ENCODE data around the gene RPL7A. TPM values are rescaled to one million over a fixed set of nuclear protein-coding genes. Genes with fewer than 3 reads are reported as not detected.

The RPL7A gene
- total RNA-seq, 1 experiment from 2014 or later: 2,747 TPM

DNA sequence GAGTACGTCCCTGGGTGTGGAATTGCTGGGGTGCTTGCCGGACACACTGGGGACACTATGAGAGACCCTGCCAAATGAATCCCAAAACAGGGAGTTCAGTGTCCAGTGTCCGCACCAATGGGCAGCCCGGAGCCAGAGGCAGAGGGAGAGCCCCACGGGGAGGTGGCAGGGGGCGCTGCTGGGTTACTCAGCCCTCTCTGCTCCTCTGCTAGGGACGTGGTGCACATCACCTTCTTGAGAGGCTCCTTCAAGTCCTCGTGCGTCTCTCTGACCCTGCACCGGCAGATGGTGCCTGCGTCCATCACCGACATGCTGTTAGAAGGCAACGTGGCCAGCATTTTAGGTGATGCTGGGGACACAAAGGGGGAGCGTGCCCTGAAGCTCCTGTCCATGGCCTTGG lies 48.9 kb downstream of the RPL7A start:
- H3K27ac Mint-ChIP-seq: no peak overlapping the region
- no peaks in the 10 kb centered on the region for H3K4me1 Mint-ChIP-seq
- POLR2A ChIA-PET: no interaction called here
- H3K4me3 Mint-ChIP-seq: no peak overlapping the region
- DNase-seq (ENCODE audit: low spot score) (peak; percentile 82), ATAC-seq (peak; percentile 90)
- no peaks in the 10 kb centered on the region for H3K36me3 Mint-ChIP-seq
- CTCF ChIA-PET: interaction anchor here (0.5 to 3.6 kb wide), 5 partner anchors 11 to 268 kb away, joined by 3 to 13 read pairs (median 5); partner anchors contain the start of genes ADAMTS13 and REXO4
- H3K9me3 Mint-ChIP-seq: no peaks in the 10 kb centered on the region
- H3K27me3 Mint-ChIP-seq (ENCODE audit: low read depth): peaks cover 6% of the 10 kb centered on the region
- TF ChIP-seq MAX (CRISPR knock-in tag; IDR thresholded peaks at IDR 0.05) (peak; percentile 31; the same call in 1 of the 2 replicates), CTCF (IDR thresholded peaks at IDR 0.05) (peak; percentile 24; the same call in 1 of the 2 replicates), ZNF671 (CRISPR knock-in tag; IDR thresholded peaks at IDR 0.05) (no peak)
- TF ChIP-seq, protein P1, sequence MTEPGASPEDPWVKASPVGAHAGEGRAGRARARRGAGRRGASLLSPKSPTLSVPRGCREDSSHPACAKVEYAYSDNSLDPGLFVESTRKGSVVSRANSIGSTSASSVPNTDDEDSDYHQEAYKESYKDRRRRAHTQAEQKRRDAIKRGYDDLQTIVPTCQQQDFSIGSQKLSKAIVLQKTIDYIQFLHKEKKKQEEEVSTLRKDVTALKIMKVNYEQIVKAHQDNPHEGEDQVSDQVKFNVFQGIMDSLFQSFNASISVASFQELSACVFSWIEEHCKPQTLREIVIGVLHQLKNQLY (CRISPR knock-in tag; IDR thresholded peaks at IDR 0.05): no peak

GRCh38 chr9:133397370-133397769 lies 49.4 kb downstream of the RPL7A start:
- Mint-ChIP-seq H3K4me3 (no peak overlapping the region), H3K9me3 (no peaks in the 10 kb centered on the region), H3K36me3 (no peaks in the 10 kb centered on the region), H3K4me1 (no peaks in the 10 kb centered on the region), H3K27ac (no peak overlapping the region), H3K27me3 (ENCODE audit: low read depth) (peaks cover 4% of the 10 kb centered on the region)
- POLR2A ChIA-PET: no interaction called here
- CTCF ChIA-PET: interaction anchor here (0.5 to 3.6 kb wide), 6 partner anchors 11 to 268 kb away, joined by 3 to 13 read pairs (median 4); partner anchors contain the start of genes ADAMTS13 and REXO4
- DNase-seq (ENCODE audit: low spot score): no peak
- TF ChIP-seq MAX (CRISPR knock-in tag; IDR thresholded peaks at IDR 0.05) (no peak), TEAD1 (CRISPR knock-in tag; IDR thresholded peaks at IDR 0.05) (no peak), ZMAT4 (CRISPR knock-in tag; IDR thresholded peaks at IDR 0.05) (no peak), ATF2 (CRISPR knock-in tag; IDR thresholded peaks at IDR 0.05; ENCODE audit: borderline replicate concordance, low read depth) (no peak), TEAD4 (CRISPR knock-in tag; IDR thresholded peaks at IDR 0.05) (no peak), CBFB (CRISPR knock-in tag; IDR thresholded peaks at IDR 0.05; ENCODE audit: low read depth) (no peak), ZNF138 (CRISPR knock-in tag; conservative IDR thresholded peaks at IDR 0.05) (no peak), JUN (CRISPR knock-in tag; IDR thresholded peaks at IDR 0.05) (no peak), HMGA2 (CRISPR knock-in tag; IDR thresholded peaks at IDR 0.05) (no peak), FOXJ3 (CRISPR knock-in tag; IDR thresholded peaks at IDR 0.05; ENCODE audit: borderline replicate concordance) (no peak), RORB (CRISPR knock-in tag; IDR thresholded peaks at IDR 0.05) (no peak), PREB (CRISPR knock-in tag; IDR thresholded peaks at IDR 0.05; ENCODE audit: borderline replicate concordance) (no peak), HMGXB4 (CRISPR knock-in tag; IDR thresholded peaks at IDR 0.05) (no peak), FOXP1 (CRISPR knock-in tag; IDR thresholded peaks at IDR 0.05; ENCODE audit: borderline replicate concordance) (no peak), ZNF263 (CRISPR knock-in tag; IDR thresholded peaks at IDR 0.05; ENCODE audit: low read depth) (no peak), CTCF (IDR thresholded peaks at IDR 0.05) (no peak), ZNF121 (CRISPR knock-in tag; IDR thresholded peaks at IDR 0.05) (no peak)
- TF ChIP-seq, protein P1 (CRISPR knock-in tag; IDR thresholded peaks at IDR 0.05): no peak
- no peak for ATAC-seq

Measured in WTC11 (cell line).